Spinal cord (tissue), 10 donors: ENCODE results near the gene FLNC. TPM values are rescaled to one million over a fixed set of nuclear protein-coding genes. Genes with fewer than 3 reads are reported as not detected.

Experiments
- DNase-seq, 6 donors: peaks; one replicate each; pipeline versions ENCODE4 v3.0.0 to v3.0.0-alpha.2; 2013 to 2015; ENCODE audit warnings: low spot score in 6 of 6, low read depth in 4 of 6
- H3K27ac ChIP-seq: one replicate; pipeline ENCODE4 v1.5.1; 2013; ENCODE audit warnings: low read depth, low read length, control low read depth
- H3K27me3 ChIP-seq: one replicate; pipeline ENCODE4 v1.6.1; 2013; ENCODE audit warnings: low read length; ENCODE audit not compliant: control insufficient read depth, insufficient read depth
- H3K36me3 ChIP-seq: one replicate; pipeline ENCODE4 v1.6.1; 2013; ENCODE audit warnings: low read length; ENCODE audit not compliant: control insufficient read depth, insufficient read depth
- H3K4me1 ChIP-seq: one replicate; pipeline ENCODE4 v1.6.1; 2013; ENCODE audit warnings: low read length; ENCODE audit not compliant: control insufficient read depth, insufficient read depth
- H3K4me3 ChIP-seq: one replicate; pipeline ENCODE4 v1.5.1; 2013; ENCODE audit warnings: low read depth, low read length, control low read depth
- H3K9me3 ChIP-seq: one replicate; pipeline ENCODE4 v1.6.1; 2013; ENCODE audit warnings: low read length; ENCODE audit not compliant: control insufficient read depth, insufficient read depth
- WGBS: methylation state at CpG from one replicate; pipeline ENCODE4 v1.1.5; 2013; ENCODE audit warnings: missing lambda C conversion rate; ENCODE audit not compliant: insufficient coverage; 5-methylcytosine and 5-hydroxymethylcytosine counted together
- polyA plus RNA-seq, 2 donors: library from polyadenylated mRNA; unstranded; fragments of 120-200 nt; gene quantifications; one replicate each; pipeline ENCODE4 v1.2.1, GENCODE V29; 2013; ENCODE audit not compliant: insufficient read length in 2 of 2
- total RNA-seq, 2 donors: library from RNA; depleted of rRNA in 1 of 2; stranded (reverse); fragments of 120-200 nt in 1 of 2; fragments of >200 nt in 1 of 2; gene quantifications; one replicate each; pipeline versions ENCODE4 v1.2.3 to v1.2.4, GENCODE V29; 2013 to 2014
- donor health status: healthy.

The FLNC gene
- total and polyA plus RNA-seq, 4 donors, result 77.8 to 187 (median 139) TPM

- whole genome bisulfite sequencing, result 37% methylated on average over 8 of the region's 10 CpGs
- Histone ChIP-seq H3K4me1 (peaks cover 54% of the 10 kb centered on the region), H3K27ac (peak overlapping the region; percentile 64)
Observed at GRCh38 chr7:128827971-128828711, 2.1 kb upstream of the FLNC start.

GRCh38 chr7:128829391-128830166 lies 627 bp upstream of the FLNC start:
- Histone ChIP-seq H3K4me1 (peaks cover 62% of the 10 kb centered on the region), H3K36me3 (peaks cover 9% of the 10 kb centered on the region), H3K27me3 (peaks cover 19% of the 10 kb centered on the region), H3K27ac (peak overlapping the region; percentile 78), H3K4me3 (peak overlapping the region; percentile 24), H3K9me3 (no peaks in the 10 kb centered on the region)
- DNase-seq, result peak in 1 of 6 donors; percentile 26
- 33% methylated on average over 9 of the region's 13 CpGs for WGBS

More at GRCh38 chr7:128827971-128828711, 2.1 kb upstream of the FLNC start:
- peak in 1 of 6 donors; percentile 18 for DNase-seq
- H3K27me3 ChIP-seq, result peaks cover 19% of the 10 kb centered on the region
- H3K9me3 ChIP-seq, result no peaks in the 10 kb centered on the region
- no peak overlapping the region for H3K4me3 ChIP-seq
- peaks cover 9% of the 10 kb centered on the region for H3K36me3 ChIP-seq

GRCh38 chr7:128831178-128831993 lies 1.2 kb downstream of the FLNC start:
- 10% methylated on average over 29 of the region's 33 CpGs for WGBS
- peak overlapping the region; percentile 91 for H3K27ac ChIP-seq
- H3K4me3 ChIP-seq, result peak overlapping the region; percentile 59
- H3K9me3 ChIP-seq, result no peaks in the 10 kb centered on the region
- peaks cover 25% of the 10 kb centered on the region for H3K36me3 ChIP-seq
- H3K4me1 ChIP-seq, result peaks cover 78% of the 10 kb centered on the region
- peak in 2 of 6 donors; percentile 72 to 75 for DNase-seq
- H3K27me3 ChIP-seq, result peaks cover 19% of the 10 kb centered on the region

GRCh38 chr7:128831994-128832879 lies 2.0 kb downstream of the FLNC start:
- Histone ChIP-seq H3K4me1 (peaks cover 84% of the 10 kb centered on the region), H3K9me3 (no peaks in the 10 kb centered on the region), H3K36me3 (peaks cover 33% of the 10 kb centered on the region), H3K4me3 (peak overlapping the region; percentile 59), H3K27me3 (peaks cover 19% of the 10 kb centered on the region), H3K27ac (peak overlapping the region; percentile 91)
- DNase-seq, result peak in 2 of 6 donors; percentile 71 to 80
- 18% methylated on average over 13 of the region's 22 CpGs for whole genome bisulfite sequencing

GRCh38 chr7:128832880-128833147 lies 2.6 kb downstream of the FLNC start:
- Histone ChIP-seq H3K4me3 (peak overlapping the region; percentile 59), H3K27me3 (peaks cover 19% of the 10 kb centered on the region), H3K4me1 (peaks cover 82% of the 10 kb centered on the region), H3K36me3 (peaks cover 39% of the 10 kb centered on the region), H3K27ac (peak overlapping the region; percentile 91), H3K9me3 (no peaks in the 10 kb centered on the region)
- WGBS, result 36% methylated on average over 2 of the region's 2 CpGs
- DNase-seq, result no peak

GRCh38 chr7:128833148-128833945 lies 3.1 kb downstream of the FLNC start:
- Histone ChIP-seq H3K36me3 (peaks cover 45% of the 10 kb centered on the region), H3K9me3 (no peaks in the 10 kb centered on the region), H3K27ac (peak overlapping the region; percentile 91), H3K4me1 (peaks cover 82% of the 10 kb centered on the region), H3K27me3 (peaks cover 19% of the 10 kb centered on the region), H3K4me3 (peak overlapping the region; percentile 59)
- DNase-seq, result peak in 5 of 6 donors; percentile 62 to 92 (median 71)
- WGBS, result 7% methylated on average over 9 of the region's 13 CpGs

GRCh38 chr7:128833946-128834325 lies 3.7 kb downstream of the FLNC start:
- H3K9me3 ChIP-seq, result no peaks in the 10 kb centered on the region
- DNase-seq, result peak in 1 of 6 donors; percentile 42
- peaks cover 50% of the 10 kb centered on the region for H3K36me3 ChIP-seq
- H3K4me3 ChIP-seq, result peak overlapping the region; percentile 27
- H3K4me1 ChIP-seq, result peaks cover 78% of the 10 kb centered on the region
- no CpG with 5 or more reads among the region's 4 CpGs for WGBS
- peak overlapping the region; percentile 91 for H3K27ac ChIP-seq
- H3K27me3 ChIP-seq, result peaks cover 19% of the 10 kb centered on the region

- Histone ChIP-seq H3K4me1 (peaks cover 68% of the 10 kb centered on the region), H3K36me3 (peaks cover 64% of the 10 kb centered on the region), H3K27me3 (peaks cover 12% of the 10 kb centered on the region), H3K9me3 (no peaks in the 10 kb centered on the region), H3K27ac (no peak overlapping the region), H3K4me3 (no peak overlapping the region)
- 82% methylated on average over 14 of the region's 16 CpGs for WGBS
- DNase-seq, result no peak
Observed at GRCh38 chr7:128835231-128835751, 5.1 kb downstream of the FLNC start.
